A673 (cell line): ENCODE data around the gene PPP1R7. TPM values are rescaled to one million over a fixed set of nuclear protein-coding genes. Genes with fewer than 3 reads are reported as not detected.

ENCODE experiments used
- BruUV-seq: library from RNA; stranded (reverse); fragments of 400-500 nt; replicated peaks from 2 replicates; lab custom pipeline; 2021; lab: Mats Ljungman, UMichigan
- CTCF ChIA-PET: fragments of 300-600 bp; sonication (Branson Sonifier 250); formaldehyde crosslinking; loops from one replicate; lab custom pipeline; 2022; ENCODE audit warnings: antibody characterized with exemption; lab: Charles Lee
- POLR2A ChIA-PET: fragments of 300-600 bp; sonication (Branson Sonifier 250); formaldehyde crosslinking; loops from one replicate; lab custom pipeline; 2022; ENCODE audit warnings: antibody characterized with exemption; ENCODE audit not compliant: low non-redundant PET; lab: Charles Lee
- DNase-seq: peaks from one replicate; pipeline ENCODE4 v3.0.0-alpha.2; 2015; ENCODE audit warnings: low spot score
- H3K27ac ChIP-seq: fragments of 200-600 bp; sonication (generic); 2 replicates; pipeline ENCODE4 v1.5.1; 2016; ENCODE audit warnings: mixed run types, low read depth, mild to moderate bottlenecking, mixed read lengths, antibody characterized with exemption, low read length; ENCODE audit not compliant: poor library complexity, severe bottlenecking
- H3K27me3 ChIP-seq: fragments of 200-600 bp; sonication (generic); replicated peaks from 2 replicates; pipeline ENCODE4 v1.6.1; 2017; ENCODE audit warnings: mixed run types, low read depth, mild to moderate bottlenecking, mixed read lengths, antibody characterized with exemption, low read length; ENCODE audit not compliant: insufficient read depth, poor library complexity
- H3K36me3 ChIP-seq: fragments of 200-600 bp; sonication (generic); 2 replicates; pipeline ENCODE4 v1.6.1; 2016; ENCODE audit warnings: mixed run types, mild to moderate bottlenecking, mixed read lengths, antibody characterized with exemption, low read length; ENCODE audit not compliant: insufficient read depth, poor library complexity, severe bottlenecking
- H3K4me1 ChIP-seq: fragments of 200-600 bp; sonication (generic); 2 replicates; pipeline ENCODE4 v1.6.1; 2017; ENCODE audit warnings: mixed run types, mild to moderate bottlenecking, mixed read lengths, antibody characterized with exemption, low read length; ENCODE audit not compliant: insufficient read depth, poor library complexity, severe bottlenecking
- H3K4me3 ChIP-seq: fragments of 200-600 bp; sonication (generic); 2 replicates; pipeline ENCODE4 v1.5.1; 2016; ENCODE audit warnings: low read depth, mixed run types, mild to moderate bottlenecking, mixed read lengths, low read length; ENCODE audit not compliant: poor library complexity, severe bottlenecking
- H3K9me3 ChIP-seq: fragments of 200-600 bp; sonication (generic); 2 replicates; pipeline ENCODE4 v1.6.1; 2016; ENCODE audit warnings: mixed run types, low read depth, mild to moderate bottlenecking, mixed read lengths, antibody characterized with exemption, low read length; ENCODE audit not compliant: poor library complexity, severe bottlenecking
- EZH2 ChIP-seq: fragments of 200-600 bp; sonication (generic); IDR thresholded peaks from 2 replicates; pipeline ENCODE4 v1.6.1; 2017; ENCODE audit warnings: borderline replicate concordance, low read depth, mild to moderate bottlenecking, mixed read lengths, antibody characterized with exemption, low read length; ENCODE audit not compliant: poor library complexity, severe bottlenecking
- intact Hi-C: fragments of 100-400 bp; cut with micrococcal nuclease; formaldehyde crosslinking; loops from one replicate; pipeline ENCODE4 v1.10.0; 2022; ENCODE audit not compliant: unreplicated experiment
- total RNA-seq: library from RNA; stranded (reverse); gene quantifications from 2 replicates; pipeline ENCODE4 v1.2.3, GENCODE V29; 2021
- TF ChIP-seq, protein P1 (sequence below): fragments of 300-800, 200-600 bp; sonication (generic); conservative IDR thresholded peaks from 2 replicates; pipeline ENCODE4 v1.5.1; 2017; ENCODE audit warnings: low read depth, mild to moderate bottlenecking, antibody characterized with exemption, low read length, moderate library complexity, mixed read lengths

The PPP1R7 gene
- total RNA-seq, 1 experiment from 2014 or later: 70.7 TPM

DNA sequence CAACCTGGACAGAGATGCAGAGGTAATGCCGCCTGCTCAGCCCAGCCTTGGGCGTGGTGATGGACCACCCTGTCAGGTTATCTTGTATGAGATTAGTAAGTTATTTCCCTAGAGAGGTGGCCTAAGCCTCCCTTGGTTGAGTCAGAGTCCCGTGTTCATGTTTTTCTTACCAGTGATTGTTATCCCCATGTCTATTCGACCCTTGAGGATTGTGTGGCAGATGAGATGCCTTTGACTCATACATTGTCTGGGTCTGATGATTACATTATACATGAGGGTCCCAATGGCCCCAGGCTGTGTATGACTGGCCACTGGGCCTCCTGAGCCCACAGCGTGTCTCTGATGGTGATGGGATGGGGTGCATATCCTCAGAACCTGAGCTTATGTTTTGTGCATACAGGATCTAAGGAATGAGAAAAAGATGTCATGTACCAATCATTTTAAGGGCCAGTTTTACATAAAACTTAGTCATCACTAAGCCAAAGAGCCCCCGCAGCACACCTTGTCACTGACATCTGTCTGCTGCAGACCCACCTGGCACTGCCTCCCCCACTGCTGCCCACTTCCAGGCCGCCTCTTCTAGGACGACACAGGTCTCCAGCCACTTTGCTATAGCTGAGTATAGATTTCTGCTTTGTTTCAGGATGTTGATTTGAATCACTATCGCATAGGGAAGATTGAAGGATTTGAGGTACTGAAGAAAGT, 7.7 kb downstream of the PPP1R7 start:
- TF ChIP-seq EZH2: no peak
- TF ChIP-seq, protein P1, sequence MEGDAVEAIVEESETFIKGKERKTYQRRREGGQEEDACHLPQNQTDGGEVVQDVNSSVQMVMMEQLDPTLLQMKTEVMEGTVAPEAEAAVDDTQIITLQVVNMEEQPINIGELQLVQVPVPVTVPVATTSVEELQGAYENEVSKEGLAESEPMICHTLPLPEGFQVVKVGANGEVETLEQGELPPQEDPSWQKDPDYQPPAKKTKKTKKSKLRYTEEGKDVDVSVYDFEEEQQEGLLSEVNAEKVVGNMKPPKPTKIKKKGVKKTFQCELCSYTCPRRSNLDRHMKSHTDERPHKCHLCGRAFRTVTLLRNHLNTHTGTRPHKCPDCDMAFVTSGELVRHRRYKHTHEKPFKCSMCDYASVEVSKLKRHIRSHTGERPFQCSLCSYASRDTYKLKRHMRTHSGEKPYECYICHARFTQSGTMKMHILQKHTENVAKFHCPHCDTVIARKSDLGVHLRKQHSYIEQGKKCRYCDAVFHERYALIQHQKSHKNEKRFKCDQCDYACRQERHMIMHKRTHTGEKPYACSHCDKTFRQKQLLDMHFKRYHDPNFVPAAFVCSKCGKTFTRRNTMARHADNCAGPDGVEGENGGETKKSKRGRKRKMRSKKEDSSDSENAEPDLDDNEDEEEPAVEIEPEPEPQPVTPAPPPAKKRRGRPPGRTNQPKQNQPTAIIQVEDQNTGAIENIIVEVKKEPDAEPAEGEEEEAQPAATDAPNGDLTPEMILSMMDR: no peak
- DNase-seq: no peak
- no peak overlapping the region for H3K27ac ChIP-seq
- POLR2A ChIA-PET: no interaction called here
- BruUV-seq: no TSS peak
- CTCF ChIA-PET: no interaction called here
- no peaks in the 10 kb centered on the region for H3K27me3 ChIP-seq
- no peaks in the 10 kb centered on the region for H3K9me3 ChIP-seq
- no peaks in the 10 kb centered on the region for H3K4me1 ChIP-seq
- H3K4me3 ChIP-seq: no peak overlapping the region
- H3K36me3 ChIP-seq: peaks cover 25% of the 10 kb centered on the region
- intact Hi-C loops: no loop called here

DNA sequence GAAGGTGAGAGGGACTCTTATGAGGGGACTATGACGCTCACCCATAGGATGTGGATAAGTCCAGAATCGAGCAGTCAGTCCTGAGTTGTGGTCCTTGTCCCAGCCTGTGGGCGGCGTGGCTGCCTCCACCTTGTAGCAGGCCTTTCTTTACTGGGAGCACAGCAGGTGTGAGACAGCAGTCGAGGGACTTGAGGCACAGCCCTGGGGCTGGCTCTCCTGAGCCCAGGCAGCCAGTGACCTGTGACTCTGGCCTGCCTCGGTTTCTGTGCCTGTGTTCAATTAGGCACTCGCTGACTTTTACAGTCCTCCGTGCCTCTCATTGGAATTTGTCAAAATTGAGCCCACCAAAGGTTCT, 8.3 kb downstream of the PPP1R7 start:
- POLR2A ChIA-PET: no interaction called here
- no TSS peak for BruUV-seq
- CTCF ChIA-PET: no interaction called here
- intact Hi-C loops: no loop called here
- no peak overlapping the region for H3K4me3 ChIP-seq
- TF ChIP-seq EZH2: no peak
- TF ChIP-seq, protein P1: no peak
- no peaks in the 10 kb centered on the region for H3K9me3 ChIP-seq
- no peak overlapping the region for H3K27ac ChIP-seq
- H3K36me3 ChIP-seq: peaks cover 26% of the 10 kb centered on the region
- H3K4me1 ChIP-seq: no peaks in the 10 kb centered on the region
- no peaks in the 10 kb centered on the region for H3K27me3 ChIP-seq
- DNase-seq: no peak

DNA sequence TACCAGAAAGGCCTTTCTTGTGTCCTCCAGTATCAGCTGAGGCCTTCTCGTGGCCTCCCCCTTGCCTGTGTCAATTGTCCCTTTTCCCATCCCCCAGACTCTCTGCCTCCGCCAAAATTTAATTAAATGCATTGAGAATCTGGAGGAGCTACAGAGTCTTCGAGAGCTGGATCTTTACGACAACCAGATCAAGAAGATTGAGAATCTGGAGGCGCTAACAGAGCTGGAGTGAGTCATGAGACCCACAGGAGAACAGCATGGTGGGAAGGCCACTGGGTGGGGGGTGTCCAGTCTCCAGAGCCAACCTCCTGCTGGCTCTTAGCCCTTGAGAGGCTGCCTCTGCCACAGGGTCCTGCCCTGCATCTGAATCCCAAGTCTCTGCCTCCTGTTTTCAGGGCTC, 8.8 kb downstream of the PPP1R7 start:
- ChIA-PET CTCF (no interaction called here), POLR2A (no interaction called here)
- no peak for DNase-seq
- TF ChIP-seq, protein P1: no peak
- TF ChIP-seq EZH2: no peak
- Histone ChIP-seq H3K9me3 (no peaks in the 10 kb centered on the region), H3K27ac (no peak overlapping the region), H3K4me3 (no peak overlapping the region), H3K36me3 (peaks cover 32% of the 10 kb centered on the region), H3K27me3 (no peaks in the 10 kb centered on the region), H3K4me1 (no peaks in the 10 kb centered on the region)
- BruUV-seq: no TSS peak
- intact Hi-C loops: no loop called here
